ENCODE results near the gene RIF1.

RIF1 gene

GRCh38 chr2:151388011-151388410 lies 21.7 kb upstream of the RIF1 start:
- H3K27me3 ChIP-seq (ENCODE audit: insufficient read depth, low read length): no peaks in the 10 kb centered on the region
- H3K79me2 ChIP-seq (ENCODE audit: insufficient read depth, low read length): no peaks in the 10 kb centered on the region
- no peaks in the 10 kb centered on the region for H3K9me2 ChIP-seq (ENCODE audit: low read depth, low read length)
- no peak overlapping the region for H3K4me3 ChIP-seq (ENCODE audit: low read depth, low read length, poor library complexity, severe bottlenecking)
- no peaks in the 10 kb centered on the region for H3K9me3 ChIP-seq (ENCODE audit: low read length)
- H3F3A ChIP-seq (ENCODE audit: insufficient read depth, low read length): no peaks in the 10 kb centered on the region
- TF ChIP-seq EZH2 (IDR thresholded peaks at IDR 0.05; ENCODE audit: borderline replicate concordance, low read length): no peak
- no peak for TF ChIP-seq CTCF (IDR thresholded peaks at IDR 0.05; ENCODE audit: low read length)
- H3K4me2 ChIP-seq (ENCODE audit: low read length): no peak overlapping the region
- no peak overlapping the region for H3K9ac ChIP-seq (ENCODE audit: low read length)
- H4K20me1 ChIP-seq (ENCODE audit: insufficient read depth, low read length): no peaks in the 10 kb centered on the region
- H3K36me3 ChIP-seq (ENCODE audit: insufficient read depth, low read length): no peaks in the 10 kb centered on the region; the same call in 1 of the 2 replicates
- no peak overlapping the region for H2AFZ ChIP-seq (ENCODE audit: low read length)
- no peak overlapping the region for H3K27ac ChIP-seq (ENCODE audit: low read depth, low read length, poor library complexity, severe bottlenecking)
- H3K4me1 ChIP-seq (ENCODE audit: insufficient read depth, low read length, severe bottlenecking): no peaks in the 10 kb centered on the region

- Histone ChIP-seq H3K79me2 (ENCODE audit: insufficient read depth, low read length) (no peaks in the 10 kb centered on the region), H3F3A (ENCODE audit: insufficient read depth, low read length) (no peaks in the 10 kb centered on the region), H3K27me3 (ENCODE audit: insufficient read depth, low read length) (no peaks in the 10 kb centered on the region), H3K27ac (ENCODE audit: low read depth, low read length, poor library complexity, severe bottlenecking) (no peak overlapping the region), H3K36me3 (ENCODE audit: insufficient read depth, low read length) (no peaks in the 10 kb centered on the region; the same call in 1 of the 2 replicates), H3K9me3 (ENCODE audit: low read length) (no peaks in the 10 kb centered on the region), H3K4me2 (ENCODE audit: low read length) (no peak overlapping the region), H3K9ac (ENCODE audit: low read length) (no peak overlapping the region), H3K4me1 (ENCODE audit: insufficient read depth, low read length, severe bottlenecking) (no peaks in the 10 kb centered on the region), H4K20me1 (ENCODE audit: insufficient read depth, low read length) (no peaks in the 10 kb centered on the region), H3K9me2 (ENCODE audit: low read depth, low read length) (no peaks in the 10 kb centered on the region), H2AFZ (ENCODE audit: low read length) (no peak overlapping the region), H3K4me3 (ENCODE audit: low read depth, low read length, poor library complexity, severe bottlenecking) (no peak overlapping the region)
- TF ChIP-seq CTCF (IDR thresholded peaks at IDR 0.05; ENCODE audit: low read length) (no peak), EZH2 (IDR thresholded peaks at IDR 0.05; ENCODE audit: borderline replicate concordance, low read length) (no peak)
Observed at GRCh38 chr2:151391436-151391835, 18.3 kb upstream of the RIF1 start.

- no peaks in the 10 kb centered on the region for H3K9me3 ChIP-seq (ENCODE audit: low read length)
- no peak overlapping the region for H3K4me2 ChIP-seq (ENCODE audit: low read length)
- no peak overlapping the region for H2AFZ ChIP-seq (ENCODE audit: low read length)
- no peaks in the 10 kb centered on the region; the same call in 1 of the 2 replicates for H3K36me3 ChIP-seq (ENCODE audit: insufficient read depth, low read length)
- no peak overlapping the region for H3K27ac ChIP-seq (ENCODE audit: low read depth, low read length, poor library complexity, severe bottlenecking)
- H3K4me3 ChIP-seq (ENCODE audit: low read depth, low read length, poor library complexity, severe bottlenecking): no peak overlapping the region
- H3K27me3 ChIP-seq (ENCODE audit: insufficient read depth, low read length): no peaks in the 10 kb centered on the region
- TF ChIP-seq CTCF (IDR thresholded peaks at IDR 0.05; ENCODE audit: low read length) (no peak), EZH2 (IDR thresholded peaks at IDR 0.05; ENCODE audit: borderline replicate concordance, low read length) (no peak)
- no peak overlapping the region for H3K9ac ChIP-seq (ENCODE audit: low read length)
- H3K79me2 ChIP-seq (ENCODE audit: insufficient read depth, low read length): no peaks in the 10 kb centered on the region
- no peaks in the 10 kb centered on the region for H3K4me1 ChIP-seq (ENCODE audit: insufficient read depth, low read length, severe bottlenecking)
- no peaks in the 10 kb centered on the region for H3F3A ChIP-seq (ENCODE audit: insufficient read depth, low read length)
- no peaks in the 10 kb centered on the region for H4K20me1 ChIP-seq (ENCODE audit: insufficient read depth, low read length)
- H3K9me2 ChIP-seq (ENCODE audit: low read depth, low read length): no peaks in the 10 kb centered on the region
Observed at GRCh38 chr2:151394509-151394908, 15.2 kb upstream of the RIF1 start.

Data from OCI-LY1 (cell line).